Activated T-cell treated with anti-CD3 and anti-CD28 coated beads for 24 hours (primary cell): ENCODE data around the gene EXOC6.

ENCODE experiments used
- DNase-seq: peaks from one replicate; pipeline ENCODE4 v3.0.0-alpha.2; 2020; ENCODE audit warnings: low read depth

EXOC6 gene

GRCh38 chr10:93064874-93065660 lies 216.7 kb downstream of the EXOC6 start:
- DNase-seq: no peak

- no peak for DNase-seq
Observed at GRCh38 chr10:93065675-93066543, 217.6 kb downstream of the EXOC6 start.

- DNase-seq: no peak
Observed at GRCh38 chr10:93066544-93066913, 218.2 kb downstream of the EXOC6 start.

GRCh38 chr10:93067443-93068365 lies 219.4 kb downstream of the EXOC6 start:
- DNase-seq: no peak

- DNase-seq: no peak
Observed at GRCh38 chr10:93068411-93069244, 220.3 kb downstream of the EXOC6 start.

GRCh38 chr10:93069245-93069561 lies 220.9 kb downstream of the EXOC6 start:
- no peak for DNase-seq

- no peak for DNase-seq
Observed at GRCh38 chr10:93070378-93071176, 222.3 kb downstream of the EXOC6 start.

- no peak for DNase-seq
Observed at GRCh38 chr10:93071177-93071472, 222.8 kb downstream of the EXOC6 start.

GRCh38 chr10:93071674-93072224 lies 223.4 kb downstream of the EXOC6 start:
- DNase-seq: no peak

GRCh38 chr10:93072225-93072712 lies 223.9 kb downstream of the EXOC6 start:
- no peak for DNase-seq

GRCh38 chr10:93072713-93073538 lies 224.6 kb downstream of the EXOC6 start:
- no peak for DNase-seq

GRCh38 chr10:93073539-93074146 lies 225.3 kb downstream of the EXOC6 start, which contains the start of gene CYP26A1:
Gene CYP26A1 (plus strand): TSS chr10:93073893. CDS start chr10:93073935, 42 bp downstream.
- no peak for DNase-seq

GRCh38 chr10:93074147-93074596 lies 225.9 kb downstream of the EXOC6 start:
- DNase-seq: no peak

- no peak for DNase-seq
Observed at GRCh38 chr10:93074597-93075368, 226.5 kb downstream of the EXOC6 start.

- no peak for DNase-seq
Observed at GRCh38 chr10:93075369-93076221, 227.3 kb downstream of the EXOC6 start.

GRCh38 chr10:93076871-93077270 lies 228.6 kb downstream of the EXOC6 start:
- no peak for DNase-seq

- DNase-seq: no peak
Observed at GRCh38 chr10:93077860-93078337, 229.6 kb downstream of the EXOC6 start.
